GM19324 (cell line): Measurements from ENCODE around the gene TPH1.
"Not testable (repeated sequence)": the region's sequence is repeated elsewhere in the genome, so short reads cannot be mapped to it uniquely, and the experiment has no call there.

Experiments
- ATAC-seq: cut with Tn5 transposase; IDR thresholded peaks from one replicate; pipeline ENCODE4 v1.9.1; 2021; ENCODE audit warnings: mild to moderate bottlenecking, moderate library complexity; ENCODE audit not compliant: unreplicated experiment, low FRiP score

TPH1 gene

DNA sequence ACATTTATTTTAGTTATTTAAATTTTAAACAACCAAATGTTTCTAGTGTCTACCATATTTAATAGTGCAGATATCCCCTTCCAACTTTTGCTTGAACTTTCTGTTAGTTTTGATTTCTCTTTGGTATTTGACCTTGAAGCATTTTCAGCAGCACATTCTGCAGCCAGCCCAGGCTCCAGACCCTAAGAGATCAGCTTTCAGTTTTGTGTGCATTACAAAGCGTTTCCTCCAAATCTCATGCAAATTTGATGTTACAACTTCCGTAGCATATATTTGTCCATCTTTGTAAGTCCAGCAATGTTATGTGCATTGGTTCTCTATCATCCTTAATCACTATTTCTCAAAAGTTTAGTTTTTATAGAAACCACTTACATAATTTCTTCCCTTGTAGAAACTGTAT, 18.6 kb downstream of the TPH1 start:
- no peak for ATAC-seq

DNA sequence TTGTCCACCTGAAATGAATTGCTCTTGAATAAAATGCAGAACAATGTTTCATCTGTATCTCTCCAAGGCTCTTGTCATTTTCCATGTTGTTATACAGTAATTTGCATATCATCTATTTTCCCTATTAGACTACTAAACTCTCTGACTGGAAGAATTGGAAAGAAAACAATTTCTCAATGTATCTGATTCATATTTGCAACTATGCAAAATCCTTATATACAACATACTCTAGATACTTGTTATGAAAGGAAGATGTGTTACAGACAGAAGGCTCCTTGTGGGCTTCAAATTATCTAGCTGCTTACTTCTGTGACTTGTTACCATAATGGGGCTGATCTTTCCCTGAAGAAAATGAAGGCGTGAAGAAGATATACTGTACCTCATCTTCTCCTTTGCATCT, 23.6 kb downstream of the TPH1 start:
- ATAC-seq, result no peak

DNA sequence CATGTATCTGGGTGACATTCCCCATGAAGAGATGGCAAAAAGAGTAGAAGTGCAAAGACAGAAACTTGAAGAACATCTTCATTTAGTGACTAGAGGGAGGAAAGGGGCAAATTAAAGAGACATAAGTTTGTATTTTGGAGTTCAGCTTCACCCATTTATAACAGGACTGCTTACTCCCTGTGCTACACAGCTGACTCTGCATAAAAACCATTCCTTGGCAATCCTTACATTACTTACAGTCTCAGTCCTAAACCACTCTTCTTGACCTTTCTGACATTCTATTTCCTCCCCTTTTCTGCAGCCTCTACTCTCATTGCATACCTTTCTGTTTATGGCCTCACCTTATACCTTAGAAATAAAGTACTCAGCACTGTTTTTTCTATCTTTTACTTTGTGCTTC, 26.4 kb downstream of the TPH1 start:
- no peak for ATAC-seq

DNA sequence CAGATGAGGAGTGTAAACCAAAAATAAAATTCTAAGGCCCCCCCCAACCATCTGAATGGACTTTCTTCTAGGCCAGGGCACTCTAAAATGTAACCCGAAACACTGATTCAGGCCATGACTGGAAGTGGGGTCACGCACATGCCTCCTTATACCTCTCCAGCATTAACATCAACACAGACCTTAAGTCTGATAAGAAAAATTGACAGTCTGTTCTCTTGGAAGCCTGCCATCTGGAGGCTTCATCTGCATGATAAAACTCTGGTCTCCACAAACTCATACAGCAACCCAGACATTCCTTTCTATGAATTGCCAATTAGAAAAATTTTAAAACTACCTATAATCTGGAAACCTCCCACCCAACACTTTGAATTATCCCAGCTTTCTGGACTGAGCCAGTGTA, 29.3 kb downstream of the TPH1 start:
- no peak for ATAC-seq

DNA sequence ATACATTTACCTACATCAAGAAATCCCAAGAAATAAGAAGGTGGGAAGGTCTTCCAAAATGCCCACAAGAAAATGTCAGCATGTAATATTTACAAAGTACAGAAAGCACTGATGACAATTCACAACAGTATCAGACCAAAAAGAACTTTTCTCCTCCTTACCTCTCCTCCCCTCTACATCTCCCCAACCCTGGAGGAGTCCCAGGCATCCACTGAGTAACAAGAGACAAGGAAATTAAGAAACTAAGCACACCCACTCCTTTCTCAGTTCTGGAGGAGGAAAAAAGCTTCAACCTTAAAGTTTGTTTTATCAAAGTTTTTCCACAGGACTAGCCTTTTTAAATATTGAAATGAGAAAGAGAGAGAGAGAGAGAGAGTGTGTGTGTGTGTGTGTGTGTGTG, 31.2 kb downstream of the TPH1 start:
- ATAC-seq, result no peak

DNA sequence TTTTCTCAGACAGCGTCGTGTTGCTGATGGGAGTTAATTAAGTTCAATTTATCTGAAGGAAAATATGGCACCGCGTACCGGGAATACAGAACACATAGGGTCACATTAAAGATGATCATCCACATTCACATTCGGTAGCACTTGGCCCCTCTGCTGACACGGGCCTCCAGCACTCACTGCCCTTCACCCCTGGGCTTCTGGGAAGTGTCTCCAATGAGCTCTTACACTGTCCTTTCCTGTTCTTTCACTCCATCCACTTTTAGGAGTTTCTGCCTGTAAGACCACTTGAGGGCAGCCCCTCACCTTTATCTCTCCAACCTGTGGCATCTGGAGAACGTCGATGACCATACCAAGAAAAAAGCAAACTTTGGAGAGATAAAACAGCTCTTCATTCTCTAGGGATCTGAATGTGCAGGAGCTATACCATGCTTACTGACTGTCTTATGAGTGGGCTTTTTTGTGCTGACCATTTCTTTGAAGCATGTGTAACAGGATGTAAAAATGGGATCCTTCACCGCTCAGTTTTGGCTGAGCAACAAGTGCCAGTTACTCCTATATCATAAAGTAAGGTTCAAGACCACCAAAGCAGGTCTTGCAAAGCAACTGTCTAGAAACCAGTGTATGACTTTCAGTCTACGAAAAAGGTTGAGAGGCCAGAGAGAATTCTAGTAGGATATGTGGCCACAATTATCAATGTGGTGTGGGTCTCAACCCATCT, 32.1 kb downstream of the TPH1 start:
- no peak for ATAC-seq

DNA sequence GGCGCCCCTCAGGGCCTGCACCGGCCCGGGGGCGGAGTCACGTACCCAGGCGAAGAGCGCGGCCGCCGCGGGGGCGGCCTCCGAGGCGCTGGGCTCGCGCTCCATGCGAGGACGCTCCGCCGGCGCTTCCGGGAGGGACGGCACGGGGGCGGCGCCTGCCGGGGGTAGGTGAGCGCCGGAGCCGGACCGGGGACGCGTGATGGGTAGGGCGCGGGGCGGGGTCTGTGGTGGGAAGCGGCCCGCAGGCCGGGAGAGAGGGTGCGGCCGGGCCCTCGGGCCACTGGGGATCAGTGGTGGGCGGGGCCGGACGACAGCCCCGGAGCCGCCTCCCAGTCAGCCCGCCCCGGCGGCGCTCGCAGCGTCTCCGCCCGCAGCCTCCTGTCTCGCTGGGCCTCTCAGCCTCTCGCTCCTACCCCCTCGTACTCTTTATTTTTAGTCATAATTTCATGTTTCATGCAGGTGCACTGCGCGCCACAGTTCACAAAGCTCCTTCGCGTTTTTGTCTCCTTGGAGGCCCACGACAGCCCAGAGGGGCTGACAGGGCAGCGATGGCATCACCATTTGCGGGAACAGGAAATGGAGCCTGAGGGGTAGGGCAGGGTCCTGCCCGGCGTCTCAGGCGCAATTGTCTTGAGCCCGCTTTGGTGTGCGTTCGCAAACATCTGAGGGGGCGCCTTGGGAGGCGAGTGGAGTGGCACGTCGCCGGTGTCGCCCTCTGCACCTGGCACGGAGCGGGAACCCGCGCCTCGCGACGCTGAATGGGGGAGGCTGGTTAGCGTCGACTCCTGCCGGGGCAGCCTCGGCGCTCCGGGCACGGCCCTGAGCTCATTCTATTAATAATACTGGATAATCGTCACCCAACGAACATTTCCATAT, 32.9 kb downstream of the TPH1 start, which contains the start of gene SERGEF:
Gene SERGEF, minus strand, starts transcription at position 142 of the 876 bp plus-strand sequence. Its CDS starts 37 bp downstream, at position 105.
- ATAC-seq, result peak; percentile 97

DNA sequence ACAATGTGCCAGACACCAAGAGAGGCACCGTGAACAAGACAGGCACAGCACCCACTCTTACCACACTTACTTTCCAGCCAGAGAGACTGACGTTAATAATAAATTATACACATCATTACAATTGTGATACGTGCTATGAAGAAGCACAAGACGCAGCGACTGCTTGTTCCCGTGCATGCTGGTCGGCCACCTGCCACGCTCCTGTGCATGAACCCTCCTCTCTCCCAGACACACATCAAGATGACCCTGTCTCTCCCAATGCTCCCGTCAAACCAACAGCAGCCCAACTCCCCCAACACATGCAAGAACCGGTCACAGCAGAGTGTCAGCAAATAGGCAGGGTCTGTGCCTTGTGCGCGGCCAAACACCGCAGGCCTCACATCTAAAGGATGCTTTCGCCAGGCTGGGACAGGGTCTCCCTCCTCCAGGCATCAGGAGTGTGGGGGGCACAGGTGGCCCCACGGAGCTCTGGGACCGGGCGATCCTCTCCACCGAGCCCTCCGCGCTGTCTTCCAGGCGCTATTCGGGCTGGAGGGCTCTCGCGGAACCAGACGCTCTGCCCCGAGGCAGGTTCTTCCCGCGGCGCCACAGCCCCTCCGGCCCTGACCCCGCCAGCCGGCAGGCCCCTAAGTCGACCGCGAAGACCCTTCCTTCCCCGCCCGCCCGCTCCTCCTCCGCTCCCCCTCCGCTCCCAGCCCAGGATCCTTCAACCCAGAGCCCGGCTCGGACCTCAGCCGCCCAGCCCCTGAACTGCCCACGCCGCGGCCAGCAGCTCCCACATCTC, 33.8 kb downstream of the TPH1 start:
- peak; percentile 9 for ATAC-seq

DNA sequence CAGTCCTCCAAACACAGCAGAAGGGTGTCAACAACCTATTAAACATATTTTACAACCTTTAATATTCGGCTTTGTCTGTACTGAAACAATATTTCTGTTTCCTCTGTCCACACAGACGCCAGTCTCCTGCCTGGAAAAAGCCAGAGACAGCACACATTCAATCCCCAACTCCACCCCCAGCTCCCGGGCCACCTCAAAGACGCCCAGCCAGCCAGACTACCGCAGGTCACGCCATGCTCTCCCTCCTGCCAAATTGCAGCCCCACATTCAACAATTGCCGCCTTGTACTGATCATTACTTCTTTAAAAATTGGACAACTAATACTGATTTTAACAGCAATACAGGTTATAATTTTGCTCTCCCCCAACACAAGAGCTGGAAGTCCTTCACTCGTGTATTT, 34.4 kb downstream of the TPH1 start:
- ATAC-seq, result no peak

DNA sequence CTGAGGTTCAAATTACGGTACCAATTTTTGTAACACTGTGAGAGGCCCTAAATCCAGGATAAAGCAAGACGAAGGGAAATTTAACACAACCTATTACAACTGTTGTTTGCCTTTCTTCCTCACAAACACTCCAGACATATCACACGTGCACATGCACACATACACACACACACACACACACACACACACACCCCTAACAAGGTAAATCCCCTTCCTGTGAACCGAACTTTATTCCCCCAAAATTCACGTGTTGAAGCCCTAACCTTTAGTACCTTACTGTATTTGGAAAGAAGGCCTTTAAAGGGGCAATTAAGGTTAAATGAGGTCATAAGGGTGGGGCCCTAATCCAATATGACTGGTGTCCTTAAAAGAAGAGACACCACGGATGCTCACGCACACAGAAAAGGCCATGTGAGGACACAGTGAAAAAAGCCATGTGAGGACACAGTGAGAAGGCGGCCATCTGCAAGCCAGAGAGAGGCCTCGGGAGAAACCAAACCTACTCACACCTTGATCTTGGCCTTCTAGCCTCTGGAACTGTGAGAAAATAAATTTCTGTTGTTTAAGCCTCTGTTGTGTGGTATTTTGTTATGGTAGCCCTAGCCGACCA, 35.0 kb downstream of the TPH1 start:
- ATAC-seq, result no peak

DNA sequence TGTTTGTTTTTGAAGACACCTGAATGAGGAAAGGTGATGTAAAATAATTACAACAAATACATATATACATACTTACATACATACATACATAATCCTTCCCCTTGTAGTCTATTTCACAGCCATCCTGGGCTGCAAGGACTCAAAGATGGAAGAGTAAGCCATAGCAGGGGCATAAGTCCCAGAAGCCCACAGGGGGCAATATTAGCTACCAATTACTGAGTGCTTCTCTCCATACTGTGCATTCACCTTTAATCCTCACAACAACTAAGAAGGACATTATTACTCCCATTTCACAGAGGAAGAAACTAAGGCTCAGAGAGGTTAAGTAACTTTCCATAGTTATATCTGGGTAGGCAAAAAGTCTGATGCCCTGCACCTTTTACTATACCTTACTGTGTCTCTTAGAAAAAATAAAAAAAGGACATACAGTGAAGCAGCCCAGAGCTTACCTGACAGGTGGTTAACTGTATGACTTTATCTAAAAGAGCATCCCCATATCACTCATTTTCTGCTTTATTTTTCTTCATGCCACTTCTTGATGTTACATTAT, 35.9 kb downstream of the TPH1 start:
- ATAC-seq, result no peak

DNA sequence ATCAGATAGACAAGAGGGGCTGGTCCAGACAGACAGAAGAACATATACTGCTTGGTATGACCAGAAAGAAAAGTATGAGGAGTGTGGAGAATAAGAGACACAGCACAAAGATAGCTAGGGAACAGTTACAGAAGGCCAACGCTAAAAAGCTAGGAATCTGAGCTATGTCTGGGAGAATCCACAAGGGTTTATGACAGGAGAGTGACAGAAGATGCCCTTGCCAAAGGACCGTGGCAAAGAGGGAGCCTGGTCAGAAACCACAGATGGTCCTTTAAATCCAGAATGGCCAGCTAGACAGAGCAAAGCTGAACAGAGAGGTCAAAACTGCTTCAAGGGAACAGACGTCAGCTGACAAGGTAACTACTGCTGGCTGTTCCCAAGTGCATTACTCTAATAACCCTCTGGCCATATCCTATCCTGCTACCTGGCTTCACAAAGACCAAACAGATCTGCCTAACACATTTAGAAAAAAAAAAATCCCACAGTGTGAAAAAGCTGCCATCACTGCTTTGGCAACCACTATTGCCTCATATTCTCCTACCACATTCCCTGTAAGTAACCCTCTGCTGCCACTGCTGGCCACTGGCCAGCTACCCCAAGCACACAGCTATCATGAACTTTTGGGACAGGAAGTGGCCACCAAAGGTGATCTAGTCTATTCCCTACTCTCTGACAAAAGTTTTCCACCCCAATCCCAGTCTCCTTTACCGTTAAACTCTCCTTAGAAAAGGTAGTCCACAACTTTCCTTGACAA, 40.5 kb downstream of the TPH1 start:
- no peak for ATAC-seq

DNA sequence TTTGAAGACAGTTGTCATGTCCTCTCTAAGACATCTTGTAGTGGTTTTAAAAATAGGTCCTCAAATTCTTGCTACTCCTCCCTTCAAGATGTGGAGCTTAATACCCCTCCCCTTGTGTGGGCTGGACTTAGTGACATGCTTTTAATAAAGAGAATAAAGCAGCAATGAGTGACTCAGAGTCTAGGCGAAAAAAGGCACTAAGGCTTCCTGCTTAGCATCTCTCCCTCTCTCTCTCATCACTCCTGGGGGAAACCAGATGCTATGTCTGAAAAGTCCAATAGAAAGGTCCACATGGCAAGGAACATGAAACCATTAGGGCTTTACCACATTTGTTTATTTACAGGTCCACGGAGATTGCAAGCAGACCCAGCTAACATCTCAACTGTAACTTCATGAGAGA, 44.9 kb downstream of the TPH1 start:
- ATAC-seq, result no peak

DNA sequence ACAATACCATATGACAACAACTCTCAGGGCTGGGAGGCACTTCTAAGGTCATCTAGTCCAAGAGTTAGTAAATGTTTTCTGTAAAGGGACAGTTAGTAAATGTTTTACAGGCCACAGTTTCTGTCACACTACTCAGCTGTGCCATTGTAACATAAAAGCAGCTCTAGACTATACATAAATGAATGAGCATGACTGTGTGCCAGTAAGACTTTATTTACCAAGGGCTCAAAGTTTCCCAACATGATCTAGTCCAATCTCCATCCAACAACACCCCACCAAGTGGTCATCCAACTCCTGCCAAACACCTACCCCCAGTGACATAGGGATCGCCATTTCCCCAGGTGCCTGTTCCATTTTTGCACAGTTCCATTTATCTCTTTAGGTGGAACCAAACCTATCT, 45.3 kb downstream of the TPH1 start:
- no peak for ATAC-seq

DNA sequence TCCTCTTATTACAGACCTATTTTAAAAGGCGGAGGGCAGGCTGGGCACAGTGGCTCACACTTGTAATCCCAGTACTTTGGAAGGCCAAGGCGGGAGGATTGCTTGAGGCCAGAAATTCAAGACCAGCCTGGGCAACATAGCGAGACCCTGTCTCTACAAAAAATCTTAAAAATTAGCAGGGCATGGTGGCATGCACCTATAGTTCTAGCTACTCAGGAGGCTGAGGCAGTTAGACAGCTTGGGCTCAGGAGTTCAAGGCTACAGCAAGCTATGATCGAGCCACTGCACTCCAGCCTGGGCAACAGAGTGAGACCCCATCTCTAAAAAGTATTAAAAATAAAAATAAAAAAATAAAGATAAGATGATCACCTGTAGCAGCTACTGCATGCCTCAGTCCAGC, 45.9 kb downstream of the TPH1 start:
- not testable (repeated sequence) for ATAC-seq
